T-helper 2 cell (primary cell): ENCODE data around the gene STARD3NL.
A peak's percentile ranks its signal among the peaks of the same experiment; 100 is the strongest.
"Not testable (repeated sequence)": the region's sequence is repeated elsewhere in the genome, so short reads cannot be mapped to it uniquely, and the experiment has no call there.

Experiments used
- DNase-seq, 5 experiments: peaks; one replicate each; pipeline versions ENCODE4 v3.0.0 to v3.0.0-alpha.2; 2012 to 2022
- total RNA-seq, 2 donors: gene quantifications; one replicate each; lab custom pipeline; 2026; lab: John Stamatoyannopoulos, UW

The STARD3NL gene
- 20.5 to 28.4 reads per million in 2 donors for total RNA-seq

GRCh38 chr7:38178004-38178694 is at the start of gene STARD3NL:
STARD3NL (plus strand) TSS chr7:38178245; CDS start chr7:38207505, 29,260 bp downstream.
- peak; percentile 69 to 100 (median 83) for DNase-seq

- no peak for DNase-seq
These were observed 48.9 kb upstream of the STARD3NL start for GRCh38 chr7:38129162-38129561.

DNA sequence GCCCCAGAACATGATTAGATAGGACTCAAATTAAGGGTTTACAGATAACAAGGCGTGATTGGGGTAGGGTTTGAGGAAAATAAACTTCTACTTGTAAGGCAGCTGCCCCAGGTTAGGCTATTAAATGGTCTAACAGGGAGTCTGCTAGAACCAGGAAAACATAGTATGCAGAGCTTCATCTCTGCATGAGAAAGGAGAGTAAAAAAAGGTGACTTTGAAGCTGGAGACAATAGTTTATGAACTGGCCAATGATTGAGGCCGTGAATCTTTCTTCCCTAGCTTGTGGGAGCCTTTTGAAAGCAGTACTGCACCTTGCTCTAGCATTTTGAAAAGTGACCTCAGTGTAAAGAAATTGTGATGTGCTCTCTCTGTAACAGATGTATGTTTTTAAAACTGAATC is 48.5 kb upstream of the STARD3NL start:
- DNase-seq, result no peak

GRCh38 chr7:38138171-38138570 is 39.9 kb upstream of the STARD3NL start:
- no peak for DNase-seq

- no peak for DNase-seq
These were observed 36.9 kb upstream of the STARD3NL start for GRCh38 chr7:38141187-38141586.

GRCh38 chr7:38142736-38143135 is 35.3 kb upstream of the STARD3NL start:
- DNase-seq, result no peak

DNA sequence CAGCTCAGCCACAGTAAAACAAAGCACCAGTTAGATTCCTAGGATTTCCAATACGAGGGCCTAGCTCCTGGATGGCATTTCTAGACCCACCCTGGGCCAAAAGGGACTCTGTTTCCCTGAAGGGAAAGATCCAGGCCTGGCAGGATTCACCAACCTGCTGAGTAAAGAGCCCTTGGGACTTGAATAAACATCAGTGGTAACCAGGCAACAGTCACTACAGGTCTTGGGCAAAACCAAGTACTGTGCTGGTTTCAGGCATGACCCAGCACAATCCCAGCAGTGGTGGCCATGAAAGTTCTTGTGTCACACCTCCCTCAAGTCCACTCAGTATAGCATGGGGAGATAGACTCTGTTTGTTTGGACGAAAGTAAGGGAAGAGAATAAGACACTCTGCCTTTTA is 31.0 kb upstream of the STARD3NL start:
- no peak for DNase-seq

DNA sequence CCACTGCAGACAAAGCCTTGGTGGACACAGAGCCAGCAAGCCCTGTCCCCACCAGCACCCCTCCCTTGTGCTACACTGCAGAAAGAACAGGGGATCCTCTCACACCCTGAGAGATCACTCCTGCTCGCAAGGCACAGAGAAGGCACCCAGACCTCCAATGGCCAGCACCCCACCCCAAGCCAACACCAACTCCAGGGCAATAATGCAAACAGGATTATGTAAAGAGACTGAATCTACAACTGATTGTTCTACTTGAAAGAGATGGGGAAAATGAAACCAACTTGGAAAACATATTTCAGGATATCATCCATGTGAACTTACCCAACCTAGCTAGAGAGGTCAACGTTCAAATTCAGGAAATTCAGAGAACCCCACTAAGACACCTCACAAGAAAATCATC is 26.5 kb upstream of the STARD3NL start:
- DNase-seq, result no peak

DNA sequence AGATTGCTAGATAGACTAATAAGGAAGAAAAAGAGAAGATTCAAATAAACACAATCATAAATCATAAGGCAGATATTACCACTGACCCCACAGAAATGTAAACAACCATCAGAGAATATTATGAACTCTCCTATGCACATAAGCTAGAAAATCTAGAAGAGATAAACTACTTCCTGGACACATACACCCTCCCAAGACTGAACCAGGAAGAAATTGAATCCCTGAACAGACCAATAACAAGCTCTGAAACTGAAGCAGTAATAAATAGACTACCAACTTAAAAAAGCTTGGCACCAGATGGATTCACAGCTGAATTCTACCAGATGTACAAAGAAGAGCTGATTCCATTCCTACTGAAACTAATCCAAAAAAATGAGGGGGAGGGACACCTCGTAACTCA is 24.5 kb upstream of the STARD3NL start:
- no peak for DNase-seq

- no peak for DNase-seq
These were observed 23.8 kb upstream of the STARD3NL start for GRCh38 chr7:38154278-38154677.

DNA sequence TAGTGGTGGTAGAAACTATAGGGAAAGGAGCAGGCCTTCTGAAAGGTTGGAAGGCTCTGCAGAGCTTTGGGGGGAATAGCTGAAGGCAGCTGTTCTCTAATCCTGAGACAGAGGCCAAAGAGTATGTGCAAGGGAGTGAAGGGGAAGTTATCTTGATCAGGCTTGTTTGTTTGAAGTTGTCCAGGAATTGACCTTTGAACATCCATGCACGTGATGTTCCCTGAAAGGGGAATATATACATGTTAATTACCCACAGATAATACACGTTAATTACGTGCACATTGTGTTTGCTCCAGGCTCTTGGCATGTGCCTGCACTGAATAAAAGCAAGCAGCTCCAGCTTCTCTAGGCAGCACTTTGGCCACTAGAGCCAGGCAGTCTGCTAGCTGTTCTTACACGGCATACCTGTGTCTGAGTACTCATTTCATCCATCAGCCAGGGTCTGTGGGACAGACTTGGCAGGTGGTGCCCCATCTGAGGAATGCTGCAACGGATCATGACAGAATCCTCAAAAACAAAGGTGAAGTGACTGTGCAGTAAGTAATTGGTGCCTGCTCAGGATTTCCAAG is 18.0 kb upstream of the STARD3NL start:
- no peak for DNase-seq

GRCh38 chr7:38162036-38162435 is 16.0 kb upstream of the STARD3NL start:
- no peak for DNase-seq

DNA sequence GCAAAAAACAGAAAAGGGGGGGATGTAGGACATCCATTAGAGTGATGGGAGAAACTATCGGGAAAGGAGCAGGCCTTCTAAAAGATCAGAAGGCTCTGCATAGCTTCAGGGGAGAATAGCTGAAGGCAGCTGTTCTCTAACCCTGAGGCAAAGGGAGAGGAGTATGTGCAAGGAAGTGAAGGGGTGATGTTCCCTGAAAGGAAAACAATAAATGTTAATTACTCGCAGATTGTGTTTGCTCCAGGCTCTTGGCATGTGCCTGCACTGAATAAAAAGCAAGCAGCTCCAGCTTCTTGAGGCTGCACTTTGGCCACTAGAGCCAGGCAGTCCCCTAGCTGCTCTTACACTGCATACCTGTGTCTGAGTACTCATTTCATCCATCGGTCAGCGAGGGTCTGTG is 14.4 kb upstream of the STARD3NL start:
- no peak for DNase-seq

- no peak for DNase-seq
These were observed 9.0 kb upstream of the STARD3NL start for GRCh38 chr7:38168890-38169570.

DNA sequence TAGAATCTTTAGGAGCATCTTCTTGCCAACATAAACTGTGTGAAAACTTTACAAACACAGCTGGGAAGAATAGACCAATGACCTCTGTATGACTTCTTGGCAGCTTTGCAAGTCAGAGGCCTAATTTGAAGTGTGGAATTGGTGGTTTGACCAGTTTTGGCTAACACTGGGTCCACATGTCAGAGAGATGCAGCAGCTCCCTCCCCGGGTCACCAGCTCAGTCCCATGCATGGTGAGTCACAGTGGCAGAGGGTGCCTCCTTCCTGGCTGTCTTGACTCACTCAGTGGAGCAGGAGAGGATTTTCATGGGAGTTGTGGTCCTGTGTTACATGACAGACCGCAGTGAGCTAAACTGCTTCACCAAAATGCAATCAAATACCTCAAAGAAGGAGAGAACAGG is 8.2 kb upstream of the STARD3NL start:
- no peak for DNase-seq

GRCh38 chr7:38171623-38172391 is 6.2 kb upstream of the STARD3NL start:
- peak in 1 of 5 experiments; percentile 58 for DNase-seq

GRCh38 chr7:38175547-38175946 is 2.5 kb upstream of the STARD3NL start:
- not testable (repeated sequence) for DNase-seq

- no peak for DNase-seq
These were observed 433 bp upstream of the STARD3NL start for GRCh38 chr7:38177621-38178003.

DNA sequence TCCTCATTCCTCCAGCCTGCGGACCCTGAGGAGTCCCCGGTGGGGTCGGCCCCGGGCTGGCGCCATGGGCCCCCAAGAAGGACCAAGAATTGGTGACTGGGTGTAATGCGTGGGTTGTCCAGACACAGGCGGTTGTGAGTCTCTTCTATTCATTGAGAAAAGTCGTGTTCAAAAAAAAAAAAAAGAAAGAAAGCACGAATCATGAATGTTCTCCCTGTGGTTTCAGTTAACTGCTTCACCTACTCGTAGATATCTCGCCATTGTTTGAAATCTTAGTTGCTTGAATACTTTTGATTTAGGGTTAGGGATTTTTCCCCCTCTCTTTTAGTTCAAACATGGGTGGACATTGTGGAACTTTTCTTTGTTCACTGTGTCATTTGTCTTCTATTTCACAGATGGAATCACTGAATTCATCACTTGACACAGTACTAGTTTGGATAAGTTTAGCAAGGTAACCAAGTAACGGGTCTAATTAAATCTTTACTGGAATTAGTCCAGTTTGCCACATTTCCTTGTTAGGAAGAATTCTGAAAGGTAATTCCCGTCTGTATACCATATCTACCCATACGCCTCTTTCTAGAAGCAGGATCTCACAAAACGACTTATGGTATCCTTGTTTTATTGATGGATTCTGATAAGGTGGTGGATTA is 775 bp downstream of the STARD3NL start:
- peak in 2 of 5 experiments; percentile 54 to 71 for DNase-seq

DNA sequence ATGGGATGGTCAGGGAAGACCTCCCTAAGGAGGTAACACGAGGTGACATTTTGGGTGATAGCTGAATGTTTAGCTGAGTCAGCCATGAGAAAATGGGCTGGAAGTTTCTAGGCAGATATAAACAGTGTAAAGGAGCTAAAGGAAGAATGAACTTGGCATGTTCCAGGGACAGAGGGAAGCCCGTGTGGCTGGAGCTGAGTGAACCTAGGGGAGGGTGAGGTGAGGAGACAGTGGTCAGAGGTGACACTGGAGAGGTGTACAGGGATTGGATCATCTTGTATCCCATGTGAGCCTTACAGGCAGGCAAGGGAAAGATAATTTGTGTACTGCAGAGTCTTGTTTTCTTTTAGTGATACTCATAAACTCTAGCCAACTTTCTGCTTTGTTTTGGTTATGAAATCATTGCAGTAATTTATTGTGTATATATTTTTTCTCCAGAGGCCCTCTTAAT is 1.8 kb downstream of the STARD3NL start:
- no peak for DNase-seq

DNA sequence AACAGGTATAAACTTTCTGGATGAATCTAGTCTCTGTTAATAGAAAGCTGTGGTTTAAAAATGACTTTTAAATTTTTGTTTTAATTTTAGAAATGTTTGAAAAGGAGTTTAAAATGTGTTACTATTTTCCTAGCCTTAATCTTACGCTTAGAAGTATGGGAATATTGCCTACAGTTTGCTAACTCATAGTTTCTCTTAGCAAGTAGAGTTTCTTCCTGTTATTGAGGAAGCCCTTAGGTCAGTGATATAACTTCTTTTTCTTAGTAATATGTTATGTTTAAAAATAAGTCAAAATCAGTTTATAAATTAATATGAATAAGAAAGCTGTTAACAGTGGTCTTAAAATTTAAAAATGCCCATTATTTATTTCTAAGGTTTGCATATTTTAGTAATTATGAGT is 3.1 kb downstream of the STARD3NL start:
- no peak for DNase-seq

GRCh38 chr7:38182450-38182849 is 4.4 kb downstream of the STARD3NL start:
- DNase-seq, result no peak
